ENCODE results near the gene TMEM141.
"Not testable (repeated sequence)": the region's sequence is repeated elsewhere in the genome, so short reads cannot be mapped to it uniquely, and the experiment has no call there.

Gene TMEM141

GRCh38 chr9:136833381-136834048, 42.4 kb downstream of the TMEM141 start:
- DNase-seq (ENCODE audit: low spot score): not testable (repeated sequence)

DNA sequence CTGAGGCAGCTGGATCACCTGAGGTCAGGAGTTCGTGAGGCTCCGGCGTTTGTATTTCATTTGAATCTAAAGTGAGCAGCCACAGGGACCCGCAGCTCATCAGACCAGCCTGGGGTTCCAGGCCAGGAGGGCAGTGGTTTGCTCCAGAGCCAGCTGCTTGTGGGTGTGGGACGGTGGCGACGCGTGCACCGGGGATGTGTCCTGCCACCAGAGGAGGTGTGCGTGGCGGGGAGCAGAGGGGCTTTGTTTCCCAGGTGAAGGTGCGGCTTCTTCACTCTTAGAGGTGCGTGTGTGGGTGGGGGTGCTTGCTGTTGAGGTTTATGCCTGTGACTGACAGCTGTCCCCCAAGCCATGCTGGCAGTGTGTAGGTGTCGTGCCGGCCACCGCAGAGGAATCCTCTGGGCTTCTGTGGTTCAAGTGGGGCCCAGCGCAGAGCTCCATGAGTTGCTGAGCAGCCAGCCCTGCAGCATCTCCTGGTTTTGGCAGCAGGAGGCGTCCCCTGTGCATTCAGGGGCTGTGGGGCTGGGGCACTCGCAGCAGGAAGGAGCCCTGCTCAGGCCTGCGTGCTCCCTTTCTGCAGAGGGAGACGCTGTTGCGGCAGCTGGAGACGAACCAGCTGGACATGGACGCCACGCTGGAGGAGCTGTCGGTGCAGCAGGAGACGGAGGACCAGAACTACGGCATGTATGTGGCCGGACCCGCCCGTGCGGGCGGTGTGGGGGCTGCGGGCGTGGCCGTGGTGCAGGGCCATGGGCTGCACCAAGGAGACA, 44.2 kb downstream of the TMEM141 start:
- DNase-seq (ENCODE audit: low spot score): no peak

GRCh38 chr9:136835932-136836904, 45.1 kb downstream of the TMEM141 start:
- no peak for DNase-seq (ENCODE audit: low spot score)

DNA sequence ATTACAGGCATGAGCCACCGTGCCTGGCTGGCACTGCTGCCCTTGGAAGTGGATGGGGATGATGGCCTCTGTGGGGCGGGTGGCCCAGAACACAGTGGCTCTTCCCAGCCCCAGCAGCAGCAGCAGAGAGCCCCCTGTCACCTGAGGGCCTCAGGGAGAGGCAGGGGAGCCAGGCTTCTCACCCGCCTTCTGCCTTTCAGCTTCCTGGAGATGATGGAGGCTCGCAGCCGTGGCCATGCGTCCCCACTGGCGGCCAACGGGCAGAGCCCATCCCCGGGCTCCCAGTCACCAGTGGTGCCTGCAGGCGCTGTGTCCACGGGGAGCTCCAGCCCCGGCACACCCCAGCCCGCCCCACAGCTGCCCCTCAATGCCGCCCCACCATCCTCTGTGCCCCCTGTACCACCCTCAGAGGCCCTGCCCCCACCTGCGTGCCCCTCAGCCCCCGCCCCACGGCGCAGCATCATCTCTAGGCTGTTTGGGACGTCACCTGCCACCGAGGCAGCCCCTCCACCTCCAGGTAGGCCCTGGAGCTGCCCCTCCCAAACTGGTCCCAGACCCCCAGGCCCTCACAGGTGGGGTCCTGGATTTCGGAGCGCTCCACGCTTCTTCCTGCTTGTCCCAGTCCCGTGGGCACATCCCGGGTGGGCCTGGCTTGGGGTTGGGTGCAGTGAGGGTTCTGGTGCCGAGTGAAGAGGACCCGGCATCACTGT, 46.2 kb downstream of the TMEM141 start:
- no peak for DNase-seq (ENCODE audit: low spot score)

DNA sequence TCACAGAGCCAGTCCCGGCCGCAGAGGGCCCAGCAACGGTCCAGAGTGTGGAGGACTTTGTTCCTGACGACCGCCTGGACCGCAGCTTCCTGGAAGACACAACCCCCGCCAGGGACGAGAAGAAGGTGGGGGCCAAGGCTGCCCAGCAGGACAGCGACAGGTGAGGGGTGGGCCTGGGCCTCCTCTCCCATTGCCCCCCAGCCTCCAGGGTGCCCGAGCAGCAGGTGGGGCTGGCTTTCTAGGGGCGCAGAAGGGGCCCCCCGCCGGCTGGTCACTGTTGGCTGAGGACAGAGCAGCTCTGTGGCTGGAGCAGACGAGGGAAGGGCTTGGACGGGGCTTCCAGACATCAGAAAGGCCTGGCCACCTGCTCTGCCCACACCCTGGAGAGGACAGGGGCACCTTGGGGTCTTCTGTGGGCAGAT, 46.7 kb downstream of the TMEM141 start:
- DNase-seq (ENCODE audit: low spot score): not testable (repeated sequence)

DNA sequence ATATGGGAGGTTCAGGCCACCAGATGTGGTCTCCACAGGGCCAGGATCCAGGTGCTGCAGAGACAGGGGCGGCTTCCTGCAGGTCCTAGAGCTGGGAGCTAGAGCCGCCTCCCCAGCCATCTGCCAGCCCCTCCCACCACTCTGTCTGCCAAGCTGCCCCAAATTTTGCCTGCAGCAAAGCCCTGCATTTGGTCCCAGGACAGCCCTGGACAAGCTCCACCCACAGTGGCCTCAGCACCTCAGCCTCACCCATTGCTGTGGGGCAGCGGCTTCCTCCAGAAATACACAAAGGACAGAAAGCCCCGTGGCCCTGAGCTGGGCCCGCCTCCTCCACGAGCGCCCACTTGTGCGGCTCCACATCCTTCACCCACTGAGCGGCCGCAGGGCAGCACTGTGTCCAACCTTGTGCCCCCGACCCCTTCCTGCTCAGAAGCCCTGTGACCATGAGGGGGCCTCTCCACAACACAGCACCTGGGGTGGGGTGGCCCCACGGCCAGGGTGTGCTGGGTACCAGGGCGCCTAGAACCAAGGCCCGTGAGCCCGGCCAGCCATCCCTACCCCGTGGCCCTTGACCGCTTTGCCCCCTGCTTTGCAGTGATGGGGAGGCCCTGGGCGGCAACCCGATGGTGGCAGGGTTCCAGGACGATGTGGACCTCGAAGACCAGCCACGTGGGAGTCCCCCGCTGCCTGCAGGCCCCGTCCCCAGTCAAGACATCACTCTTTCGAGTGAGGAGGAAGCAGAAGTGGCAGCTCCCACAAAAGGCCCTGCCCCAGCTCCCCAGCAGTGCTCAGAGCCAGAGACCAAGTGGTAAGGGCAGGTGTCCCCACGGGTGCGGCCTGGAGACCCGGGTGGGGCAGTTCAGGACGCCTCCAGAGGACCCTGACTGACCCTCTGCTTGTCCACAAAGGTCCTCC, 47.4 kb downstream of the TMEM141 start:
- no peak for DNase-seq (ENCODE audit: low spot score)

- DNase-seq (ENCODE audit: low spot score): no peak
These were observed 48.3 kb downstream of the TMEM141 start for GRCh38 chr9:136839229-136840139.

DNA sequence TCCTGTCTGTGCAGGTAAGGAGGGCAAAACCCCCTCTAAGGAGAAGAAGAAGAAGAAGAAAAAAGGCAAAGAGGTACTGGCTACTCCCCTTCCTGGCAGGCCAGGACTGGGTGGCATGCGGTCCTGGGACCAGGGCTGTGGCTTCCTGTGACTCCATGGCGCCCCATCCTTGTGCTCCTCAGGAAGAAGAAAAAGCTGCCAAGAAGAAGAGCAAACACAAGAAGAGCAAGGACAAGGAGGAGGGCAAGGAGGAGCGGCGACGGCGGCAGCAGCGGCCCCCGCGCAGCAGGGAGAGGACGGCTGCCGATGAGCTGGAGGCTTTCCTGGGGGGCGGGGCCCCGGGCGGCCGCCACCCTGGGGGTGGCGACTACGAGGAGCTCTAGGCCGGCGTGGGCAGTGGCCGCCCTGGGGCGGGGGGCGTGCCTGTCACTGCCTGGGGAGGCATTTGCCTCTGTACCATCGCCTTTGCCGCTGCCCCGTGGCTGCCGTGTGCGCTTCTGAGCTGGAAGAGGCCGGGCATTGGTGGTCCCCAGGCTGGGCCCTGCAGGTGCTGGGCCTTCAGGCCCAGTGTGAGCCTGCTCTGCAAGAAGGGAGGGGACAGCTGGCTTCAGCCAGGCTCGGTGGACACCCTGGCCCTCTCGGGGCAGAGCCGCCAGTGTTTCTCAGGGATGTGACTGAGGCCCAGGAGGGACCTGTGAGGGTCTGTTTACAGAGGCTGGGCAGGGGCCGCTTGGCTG, 49.2 kb downstream of the TMEM141 start:
- no peak for DNase-seq (ENCODE audit: low spot score)

DNA sequence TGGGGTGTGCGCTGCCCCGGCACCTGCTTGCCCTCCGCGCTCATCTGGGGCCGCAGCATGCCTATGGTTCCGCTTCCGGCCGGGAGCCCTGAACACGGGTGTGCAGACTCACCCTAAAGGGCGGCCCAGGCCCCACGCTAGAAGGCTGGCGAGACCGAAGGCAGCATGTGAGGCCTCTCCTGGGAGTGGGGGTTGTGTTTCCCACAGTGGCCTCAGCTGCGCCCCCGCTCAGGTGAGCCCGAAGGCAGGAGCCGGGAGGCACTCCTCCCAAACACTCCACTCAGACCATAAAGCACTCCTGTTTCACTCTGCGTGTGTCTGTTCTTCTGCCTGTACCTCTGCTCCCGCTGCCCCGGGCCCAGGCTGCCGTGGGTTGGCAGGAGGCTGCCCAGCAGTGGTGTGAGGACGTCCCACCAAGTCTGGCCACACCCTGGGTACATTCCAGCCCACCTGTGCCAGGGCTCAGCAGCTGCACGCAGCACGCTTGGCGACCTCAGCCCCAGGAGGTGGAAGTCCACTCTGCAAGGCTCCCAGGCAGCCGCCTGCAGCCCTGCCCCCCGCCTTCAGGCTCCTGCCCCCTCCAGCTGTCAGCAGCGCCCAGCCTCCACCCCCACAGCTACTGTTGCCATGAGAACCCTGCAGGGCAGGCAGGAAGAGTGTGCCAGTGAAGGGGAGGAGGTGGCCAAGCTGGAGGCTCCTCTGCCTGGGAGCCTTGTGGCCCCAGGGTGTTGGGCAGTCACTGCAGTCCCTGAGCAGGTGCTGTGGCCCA, 49.9 kb downstream of the TMEM141 start:
- DNase-seq (ENCODE audit: low spot score): peak; percentile 88

DNA sequence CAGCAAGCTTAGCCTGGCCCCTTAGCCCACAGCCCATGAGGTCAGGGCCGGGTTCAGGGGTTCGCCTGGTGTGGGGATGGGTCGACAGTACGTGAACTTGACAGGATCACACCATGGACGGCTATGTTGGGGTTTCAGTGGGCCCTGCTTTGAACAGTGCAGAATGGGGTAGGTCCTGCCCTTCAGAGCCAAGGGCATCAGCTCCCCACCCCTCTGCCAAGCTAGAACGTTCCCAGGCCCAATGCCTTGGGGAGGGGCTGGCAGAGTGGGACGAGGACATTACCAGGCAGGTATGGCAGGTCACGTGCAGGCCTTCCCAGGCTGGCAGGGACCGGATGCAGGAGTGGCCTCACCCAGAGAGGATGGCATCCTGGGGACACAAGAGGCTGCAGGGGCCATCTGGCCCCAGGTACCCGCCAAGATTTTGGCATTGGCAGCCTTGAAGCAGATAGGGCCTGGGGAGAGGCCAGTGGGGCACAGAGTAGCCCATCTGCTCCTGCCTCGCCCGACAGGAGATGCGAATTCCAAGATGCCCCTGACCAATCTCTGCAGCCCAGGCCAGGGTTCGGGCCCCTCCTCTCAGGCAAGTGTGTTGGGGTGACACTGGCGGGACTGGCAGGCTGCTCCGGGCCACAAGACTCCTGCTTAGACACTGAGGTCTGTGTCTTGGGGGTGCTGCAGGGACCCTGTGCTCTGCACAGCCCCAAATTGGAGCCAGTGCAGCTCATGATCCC, 50.7 kb downstream of the TMEM141 start:
- DNase-seq (ENCODE audit: low spot score): not testable (repeated sequence)

GRCh38 chr9:136842380-136842948, 51.3 kb downstream of the TMEM141 start, which contains the start of gene AJM1:
Gene AJM1, plus strand, starts transcription at chr9:136842478. Its CDS starts 1,937 bp downstream, at chr9:136844415.
- DNase-seq (ENCODE audit: low spot score): peak; percentile 79

Data from globus pallidus (tissue), 1 donor.